ENCODE results near the gene UNC13D. TPM values are rescaled to one million over a fixed set of nuclear protein-coding genes. Genes with fewer than 3 reads are reported as not detected.
A peak's percentile ranks its signal among the peaks of the same experiment; 100 is the strongest.

UNC13D gene
- total RNA-seq, 1 experiment from 2014 or later, result 7.2 TPM

- peak; percentile 92 for DNase-seq
- no peaks in the 10 kb centered on the region for H3K27me3 ChIP-seq (ENCODE audit: control insufficient read depth, insufficient read depth, low read length)
- no peak overlapping the region for H3K4me3 ChIP-seq (ENCODE audit: insufficient read depth, low read depth, low read length)
- peaks cover 31% of the 10 kb centered on the region for H3K36me3 ChIP-seq (replicated peaks; ENCODE audit: control insufficient read depth, insufficient read depth, low read length)
Observed at GRCh38 chr17:75848523-75849278, 4.5 kb upstream of the UNC13D start.

GRCh38 chr17:75847614-75848522, 3.7 kb upstream of the UNC13D start:
- Histone ChIP-seq H3K36me3 (replicated peaks; ENCODE audit: control insufficient read depth, insufficient read depth, low read length) (peaks cover 31% of the 10 kb centered on the region), H3K27me3 (ENCODE audit: control insufficient read depth, insufficient read depth, low read length) (no peaks in the 10 kb centered on the region), H3K4me3 (ENCODE audit: insufficient read depth, low read depth, low read length) (no peak overlapping the region)
- no peak for DNase-seq

GRCh38 chr17:75846692-75847613, 2.7 kb upstream of the UNC13D start:
- H3K27me3 ChIP-seq (ENCODE audit: control insufficient read depth, insufficient read depth, low read length), result no peaks in the 10 kb centered on the region
- DNase-seq, result no peak
- H3K36me3 ChIP-seq (replicated peaks; ENCODE audit: control insufficient read depth, insufficient read depth, low read length), result peaks cover 31% of the 10 kb centered on the region
- no peak overlapping the region for H3K4me3 ChIP-seq (ENCODE audit: insufficient read depth, low read depth, low read length)

- Histone ChIP-seq H3K27me3 (ENCODE audit: control insufficient read depth, insufficient read depth, low read length) (no peaks in the 10 kb centered on the region), H3K36me3 (replicated peaks; ENCODE audit: control insufficient read depth, insufficient read depth, low read length) (peaks cover 26% of the 10 kb centered on the region)
- no peak for DNase-seq
Observed at GRCh38 chr17:75845933-75846691, 1.9 kb upstream of the UNC13D start.

GRCh38 chr17:75845058-75845711, 981 bp upstream of the UNC13D start:
- Histone ChIP-seq H3K4me3 (ENCODE audit: insufficient read depth, low read depth, low read length) (no peak overlapping the region), H3K27me3 (ENCODE audit: control insufficient read depth, insufficient read depth, low read length) (no peaks in the 10 kb centered on the region), H3K36me3 (replicated peaks; ENCODE audit: control insufficient read depth, insufficient read depth, low read length) (peaks cover 22% of the 10 kb centered on the region)
- DNase-seq, result peak; percentile 96

More at GRCh38 chr17:75845933-75846691, 1.9 kb upstream of the UNC13D start:
- H3K4me3 ChIP-seq (ENCODE audit: insufficient read depth, low read depth, low read length), result no peak overlapping the region

GRCh38 chr17:75844530-75845057, 390 bp upstream of the UNC13D start:
- Histone ChIP-seq H3K4me3 (ENCODE audit: insufficient read depth, low read depth, low read length) (no peak overlapping the region), H3K27me3 (ENCODE audit: control insufficient read depth, insufficient read depth, low read length) (no peaks in the 10 kb centered on the region), H3K36me3 (replicated peaks; ENCODE audit: control insufficient read depth, insufficient read depth, low read length) (peaks cover 18% of the 10 kb centered on the region)
- DNase-seq, result peak; percentile 82

- DNase-seq, result no peak
- Histone ChIP-seq H3K36me3 (replicated peaks; ENCODE audit: control insufficient read depth, insufficient read depth, low read length) (peaks cover 11% of the 10 kb centered on the region), H3K27me3 (ENCODE audit: control insufficient read depth, insufficient read depth, low read length) (no peaks in the 10 kb centered on the region), H3K4me3 (ENCODE audit: insufficient read depth, low read depth, low read length) (no peak overlapping the region)
Observed at GRCh38 chr17:75842963-75843576, 1.1 kb downstream of the UNC13D start.

GRCh38 chr17:75842411-75842810, 1.8 kb downstream of the UNC13D start:
- Histone ChIP-seq H3K36me3 (replicated peaks; ENCODE audit: control insufficient read depth, insufficient read depth, low read length) (peaks cover 5% of the 10 kb centered on the region), H3K4me3 (ENCODE audit: insufficient read depth, low read depth, low read length) (no peak overlapping the region), H3K27me3 (ENCODE audit: control insufficient read depth, insufficient read depth, low read length) (no peaks in the 10 kb centered on the region)
- DNase-seq, result no peak

- Histone ChIP-seq H3K36me3 (replicated peaks; ENCODE audit: control insufficient read depth, insufficient read depth, low read length) (no peaks in the 10 kb centered on the region), H3K4me3 (ENCODE audit: insufficient read depth, low read depth, low read length) (no peak overlapping the region), H3K27me3 (ENCODE audit: control insufficient read depth, insufficient read depth, low read length) (no peaks in the 10 kb centered on the region)
- DNase-seq, result no peak
Observed at GRCh38 chr17:75840799-75841164, 3.4 kb downstream of the UNC13D start.

GRCh38 chr17:75839942-75840798, 4.0 kb downstream of the UNC13D start:
- Histone ChIP-seq H3K27me3 (ENCODE audit: control insufficient read depth, insufficient read depth, low read length) (no peaks in the 10 kb centered on the region), H3K4me3 (ENCODE audit: insufficient read depth, low read depth, low read length) (no peak overlapping the region), H3K36me3 (replicated peaks; ENCODE audit: control insufficient read depth, insufficient read depth, low read length) (no peaks in the 10 kb centered on the region)
- DNase-seq, result no peak

GRCh38 chr17:75838410-75838809, 5.8 kb downstream of the UNC13D start:
- Histone ChIP-seq H3K36me3 (replicated peaks; ENCODE audit: control insufficient read depth, insufficient read depth, low read length) (no peaks in the 10 kb centered on the region), H3K27me3 (ENCODE audit: control insufficient read depth, insufficient read depth, low read length) (no peaks in the 10 kb centered on the region), H3K4me3 (ENCODE audit: insufficient read depth, low read depth, low read length) (no peak overlapping the region)
- DNase-seq, result no peak

GRCh38 chr17:75837899-75838298, 6.3 kb downstream of the UNC13D start:
- H3K27me3 ChIP-seq (ENCODE audit: control insufficient read depth, insufficient read depth, low read length), result no peaks in the 10 kb centered on the region
- DNase-seq, result no peak
- H3K36me3 ChIP-seq (replicated peaks; ENCODE audit: control insufficient read depth, insufficient read depth, low read length), result no peaks in the 10 kb centered on the region
- no peak overlapping the region for H3K4me3 ChIP-seq (ENCODE audit: insufficient read depth, low read depth, low read length)
